ENCODE data around the gene CDK6. TPM values are rescaled to one million over a fixed set of nuclear protein-coding genes. Genes with fewer than 3 reads are reported as not detected.

The CDK6 gene
- total and polyA plus RNA-seq, 4 donors, result 1.6 to 66.4 (median 12.1) TPM

DNA sequence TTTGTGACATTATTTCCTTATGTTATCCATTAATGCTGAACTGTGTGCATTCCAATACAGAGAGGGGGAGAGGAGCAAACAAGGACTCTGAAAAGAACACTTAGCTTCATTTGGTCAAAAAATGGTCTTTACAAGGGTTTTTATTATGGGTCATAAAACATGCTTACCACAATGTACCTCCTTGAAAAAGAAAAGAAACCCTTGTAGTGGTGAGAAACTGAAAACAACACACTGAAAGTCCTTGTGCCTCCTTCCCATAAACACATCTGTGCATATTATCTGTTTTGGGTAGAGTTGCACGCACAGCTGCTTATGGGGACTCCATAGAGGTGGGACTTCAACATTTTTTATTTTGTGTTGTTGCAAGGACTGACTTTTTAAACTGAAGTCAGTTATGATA, 98.7 kb downstream of the CDK6 start:
- no peaks in the 10 kb centered on the region for H3K9me3 ChIP-seq (ENCODE audit: control insufficient read depth in 4 of 4, insufficient read depth in 3 of 4, low read length in 3 of 4)
- H3K4me1 ChIP-seq (ENCODE audit: control insufficient read depth in 5 of 5, insufficient read depth in 5 of 5, low read length in 5 of 5), result peaks cover 0 to 6% (median 0%) of the 10 kb centered on the region in 5 donors
- H3K27me3 ChIP-seq (ENCODE audit: control insufficient read depth in 3 of 3, insufficient read depth in 3 of 3, low read length in 2 of 3), result no peaks in the 10 kb centered on the region
- peaks cover 0 to 5% (median under 1%) of the 10 kb centered on the region in 4 donors for H3K36me3 ChIP-seq (ENCODE audit: control insufficient read depth in 4 of 4, insufficient read depth in 4 of 4, low read length in 4 of 4)
- DNase-seq, result no peak
- no peak overlapping the region for H3K27ac ChIP-seq (ENCODE audit: low read depth in 1 of 2, low read length in 1 of 2)
- 92 to 94% methylated on average over 1 of the region's 1 CpG for WGBS, 2 donors
- no peak for ATAC-seq (ENCODE audit: insufficient read depth, low FRiP score)
- no peak overlapping the region for H3K9ac ChIP-seq (ENCODE audit: insufficient read depth in 1 of 2, low read length in 2 of 2)
- TF ChIP-seq, protein P1, sequence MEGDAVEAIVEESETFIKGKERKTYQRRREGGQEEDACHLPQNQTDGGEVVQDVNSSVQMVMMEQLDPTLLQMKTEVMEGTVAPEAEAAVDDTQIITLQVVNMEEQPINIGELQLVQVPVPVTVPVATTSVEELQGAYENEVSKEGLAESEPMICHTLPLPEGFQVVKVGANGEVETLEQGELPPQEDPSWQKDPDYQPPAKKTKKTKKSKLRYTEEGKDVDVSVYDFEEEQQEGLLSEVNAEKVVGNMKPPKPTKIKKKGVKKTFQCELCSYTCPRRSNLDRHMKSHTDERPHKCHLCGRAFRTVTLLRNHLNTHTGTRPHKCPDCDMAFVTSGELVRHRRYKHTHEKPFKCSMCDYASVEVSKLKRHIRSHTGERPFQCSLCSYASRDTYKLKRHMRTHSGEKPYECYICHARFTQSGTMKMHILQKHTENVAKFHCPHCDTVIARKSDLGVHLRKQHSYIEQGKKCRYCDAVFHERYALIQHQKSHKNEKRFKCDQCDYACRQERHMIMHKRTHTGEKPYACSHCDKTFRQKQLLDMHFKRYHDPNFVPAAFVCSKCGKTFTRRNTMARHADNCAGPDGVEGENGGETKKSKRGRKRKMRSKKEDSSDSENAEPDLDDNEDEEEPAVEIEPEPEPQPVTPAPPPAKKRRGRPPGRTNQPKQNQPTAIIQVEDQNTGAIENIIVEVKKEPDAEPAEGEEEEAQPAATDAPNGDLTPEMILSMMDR (IDR thresholded peaks at IDR 0.05; ENCODE audit: control extremely low read depth, extremely low read depth), result no peak
- no peak overlapping the region for H3K4me3 ChIP-seq

DNA sequence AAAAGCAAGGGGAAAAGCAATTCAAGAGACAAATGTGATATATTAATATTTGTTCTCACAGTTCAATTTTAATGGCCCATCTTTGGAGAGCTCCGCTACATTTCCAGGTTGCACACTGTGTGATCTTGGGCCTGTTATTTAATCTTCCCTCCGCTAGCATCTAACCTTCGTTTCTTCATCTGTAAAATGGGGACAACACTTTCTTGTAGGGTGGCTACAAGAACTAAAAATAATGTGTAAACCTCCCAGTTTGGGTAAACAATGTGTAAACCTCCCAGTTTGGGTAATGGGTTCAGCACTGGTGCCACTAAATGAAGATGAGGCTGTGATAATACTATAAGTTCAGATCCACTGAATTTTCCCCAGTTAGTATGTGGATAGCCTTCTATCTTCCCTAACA, 99.5 kb downstream of the CDK6 start:
- no peak overlapping the region for H3K27ac ChIP-seq (ENCODE audit: low read depth in 1 of 2, low read length in 1 of 2)
- H3K4me3 ChIP-seq, result no peak overlapping the region
- H3K9me3 ChIP-seq (ENCODE audit: control insufficient read depth in 4 of 4, insufficient read depth in 3 of 4, low read length in 3 of 4), result no peaks in the 10 kb centered on the region
- DNase-seq (no peak), ATAC-seq (ENCODE audit: insufficient read depth, low FRiP score) (no peak)
- H3K9ac ChIP-seq (ENCODE audit: insufficient read depth in 1 of 2, low read length in 2 of 2), result no peak overlapping the region
- 95 to 98% methylated on average over 3 of the region's 3 CpGs for WGBS, 2 donors
- H3K27me3 ChIP-seq (ENCODE audit: control insufficient read depth in 3 of 3, insufficient read depth in 3 of 3, low read length in 2 of 3), result no peaks in the 10 kb centered on the region
- H3K4me1 ChIP-seq (ENCODE audit: control insufficient read depth in 5 of 5, insufficient read depth in 5 of 5, low read length in 5 of 5), result peaks cover 0 to 7% (median 0%) of the 10 kb centered on the region in 5 donors
- H3K36me3 ChIP-seq (ENCODE audit: control insufficient read depth in 4 of 4, insufficient read depth in 4 of 4, low read length in 4 of 4), result peaks cover 0 to 8% (median 3%) of the 10 kb centered on the region in 4 donors
- TF ChIP-seq, protein P1 (IDR thresholded peaks at IDR 0.05; ENCODE audit: control extremely low read depth, extremely low read depth), result no peak

DNA sequence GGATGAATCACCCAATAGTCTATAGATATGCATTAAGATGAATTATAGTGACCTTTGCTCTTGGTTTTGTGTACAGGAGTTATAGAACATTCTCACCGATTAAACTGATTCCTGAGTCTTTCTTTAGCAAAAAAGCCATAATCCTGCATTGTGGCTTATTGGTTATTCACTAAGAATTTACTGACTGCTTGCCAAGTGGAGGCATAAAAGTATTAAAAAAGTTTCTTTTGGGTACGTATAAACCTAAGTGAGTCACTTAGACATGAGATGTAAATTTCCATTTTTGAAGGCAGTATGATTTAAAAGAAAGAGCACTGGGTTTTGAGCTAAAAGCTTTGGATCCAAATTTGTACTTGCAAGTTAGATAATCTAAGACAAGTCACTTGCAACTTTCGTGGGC, 100.7 kb downstream of the CDK6 start:
- Histone ChIP-seq H3K27ac (ENCODE audit: low read depth in 1 of 2, low read length in 1 of 2) (no peak overlapping the region), H3K4me1 (ENCODE audit: control insufficient read depth in 5 of 5, insufficient read depth in 5 of 5, low read length in 5 of 5) (peaks cover 0 to 12% (median 0%) of the 10 kb centered on the region in 5 donors), H3K9ac (ENCODE audit: insufficient read depth in 1 of 2, low read length in 2 of 2) (no peak overlapping the region), H3K27me3 (ENCODE audit: control insufficient read depth in 3 of 3, insufficient read depth in 3 of 3, low read length in 2 of 3) (no peaks in the 10 kb centered on the region), H3K4me3 (no peak overlapping the region), H3K36me3 (ENCODE audit: control insufficient read depth in 4 of 4, insufficient read depth in 4 of 4, low read length in 4 of 4) (peaks cover 0 to 8% (median 3%) of the 10 kb centered on the region in 4 donors), H3K9me3 (ENCODE audit: control insufficient read depth in 4 of 4, insufficient read depth in 3 of 4, low read length in 3 of 4) (no peaks in the 10 kb centered on the region)
- TF ChIP-seq, protein P1 (IDR thresholded peaks at IDR 0.05; ENCODE audit: control extremely low read depth, extremely low read depth), result no peak
- DNase-seq, result no peak
- ATAC-seq (ENCODE audit: insufficient read depth, low FRiP score), result no peak
- 87 to 96% methylated on average over 3 of the region's 3 CpGs for WGBS, 2 donors

All from lung (tissue), 12 donors.